ENCODE results near the gene KCNQ1.

The KCNQ1 gene

DNA sequence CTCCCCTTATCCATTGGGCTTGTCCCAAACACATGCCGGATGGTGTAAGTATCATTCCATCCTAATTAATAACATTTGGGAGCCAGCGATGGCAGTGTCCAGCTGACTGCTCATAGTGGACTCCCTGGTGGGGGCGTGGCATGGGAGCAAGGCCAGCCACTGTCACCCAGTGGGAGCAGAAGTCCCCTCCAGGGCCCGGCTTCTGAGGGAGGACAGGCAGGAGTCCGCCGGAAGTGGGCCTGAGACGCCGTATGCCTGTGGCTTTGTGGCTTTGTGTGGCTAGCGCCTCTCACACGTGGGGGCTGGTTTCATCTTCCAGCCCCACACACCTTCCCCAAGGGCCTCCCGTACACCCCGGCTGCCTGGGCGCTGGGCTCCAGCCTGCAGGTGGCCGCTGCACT is 124.5 kb downstream of the KCNQ1 start:
- DNase-seq (ENCODE audit: low read depth, low spot score), result no peak

DNA sequence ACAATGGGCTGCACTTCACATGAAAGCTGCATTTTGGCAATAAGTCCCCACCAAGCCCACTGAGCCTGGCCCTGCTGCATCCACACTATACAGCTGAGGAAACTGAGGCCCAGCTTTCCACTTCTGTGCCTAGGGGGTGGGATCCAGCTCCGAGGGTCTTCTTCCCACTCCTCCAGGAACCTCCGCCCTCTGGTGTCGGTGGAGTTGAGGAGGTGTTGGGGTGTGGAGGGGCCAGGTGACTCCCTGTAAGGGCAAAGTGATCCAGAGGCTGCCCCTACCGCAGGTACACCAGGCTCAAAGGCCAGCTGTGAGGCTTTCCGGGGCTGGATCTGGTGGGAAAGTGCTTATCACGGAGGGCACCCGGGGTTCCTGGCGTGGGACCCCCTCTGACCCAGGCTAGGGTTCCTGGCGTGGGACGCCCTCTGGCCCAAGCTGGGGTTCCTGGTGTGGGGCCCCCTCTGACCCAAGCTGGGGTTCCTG is 125.0 kb downstream of the KCNQ1 start:
- DNase-seq (ENCODE audit: low read depth, low spot score), result no peak

GRCh38 chr11:2570211-2570811 is 125.5 kb downstream of the KCNQ1 start:
- DNase-seq (ENCODE audit: low read depth, low spot score), result no peak

- no peak for DNase-seq (ENCODE audit: low read depth, low spot score)
These were observed 126.2 kb downstream of the KCNQ1 start for GRCh38 chr11:2570841-2571597.

GRCh38 chr11:2571598-2572281 is 126.9 kb downstream of the KCNQ1 start:
- no peak for DNase-seq (ENCODE audit: low read depth, low spot score)

- DNase-seq (ENCODE audit: low read depth, low spot score), result no peak
These were observed 127.9 kb downstream of the KCNQ1 start for GRCh38 chr11:2572491-2573239.

DNA sequence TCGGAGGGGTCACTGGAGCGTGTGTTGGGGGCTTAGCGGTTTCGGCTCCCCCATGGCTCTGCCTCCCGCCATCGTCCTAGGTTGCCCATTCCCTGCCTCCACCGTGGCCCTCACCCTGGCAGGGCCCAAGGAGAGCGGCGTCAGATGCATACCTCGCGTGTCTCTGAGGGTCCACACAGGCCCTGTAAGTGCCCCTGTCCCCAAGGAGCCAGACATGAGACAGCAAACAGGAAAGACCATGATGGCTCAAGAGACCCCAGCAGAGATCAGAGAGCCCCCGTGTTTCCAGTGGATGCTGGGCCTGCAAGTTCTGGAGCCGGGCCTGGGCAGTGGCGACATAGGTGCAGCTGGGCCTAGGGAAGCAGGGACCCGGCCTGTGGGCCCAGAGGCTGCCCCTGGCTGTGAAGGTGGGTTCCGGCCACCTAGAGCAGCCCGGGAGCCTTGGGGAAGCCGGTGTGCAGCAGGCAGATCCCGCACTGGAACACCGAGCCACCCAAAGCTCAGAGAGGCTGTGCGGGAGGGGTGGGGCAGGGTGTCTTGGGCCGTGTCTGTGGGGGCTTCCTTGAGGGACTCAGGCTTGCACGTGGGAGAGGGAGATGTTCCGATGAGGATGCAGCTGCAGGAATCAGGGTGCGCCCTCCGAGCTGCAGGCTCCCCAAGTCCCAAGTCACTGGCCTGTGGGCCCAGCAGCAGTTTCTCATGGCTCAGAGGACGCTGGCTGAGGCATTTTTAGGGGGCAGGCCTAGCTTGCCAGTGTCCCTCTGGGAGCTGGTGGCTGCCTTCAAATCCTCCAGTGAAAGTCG is 128.6 kb downstream of the KCNQ1 start:
- DNase-seq (ENCODE audit: low read depth, low spot score), result no peak

GRCh38 chr11:2574043-2574552 is 129.3 kb downstream of the KCNQ1 start:
- no peak for DNase-seq (ENCODE audit: low read depth, low spot score)

GRCh38 chr11:2574553-2575535 is 130.0 kb downstream of the KCNQ1 start:
- no peak for DNase-seq (ENCODE audit: low read depth, low spot score)

DNA sequence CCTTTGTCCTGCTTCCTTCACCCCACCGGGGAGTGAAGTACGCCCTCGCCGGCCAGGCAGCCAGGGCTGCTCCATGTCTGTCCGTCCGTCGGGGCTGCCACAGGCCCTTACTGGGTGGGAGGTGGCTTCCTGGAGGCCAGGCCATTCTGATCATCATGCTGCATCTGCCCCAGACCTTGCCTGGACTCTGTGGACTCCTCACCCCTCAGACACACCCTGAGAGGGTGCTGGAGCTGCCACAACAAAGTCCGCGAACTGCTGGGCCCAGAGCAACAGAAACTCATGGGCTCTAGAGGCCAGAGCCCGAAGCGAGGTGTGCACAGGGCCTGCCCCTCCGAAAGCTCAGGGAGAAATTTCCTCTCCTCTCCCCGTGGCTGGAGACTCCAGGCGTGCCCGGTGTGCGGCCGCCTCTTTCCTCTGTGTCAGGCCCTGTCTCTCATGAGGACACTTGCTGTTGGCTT is 130.8 kb downstream of the KCNQ1 start:
- no peak for DNase-seq (ENCODE audit: low read depth, low spot score)

GRCh38 chr11:2576111-2576510 is 131.3 kb downstream of the KCNQ1 start:
- no peak for DNase-seq (ENCODE audit: low read depth, low spot score)

DNA sequence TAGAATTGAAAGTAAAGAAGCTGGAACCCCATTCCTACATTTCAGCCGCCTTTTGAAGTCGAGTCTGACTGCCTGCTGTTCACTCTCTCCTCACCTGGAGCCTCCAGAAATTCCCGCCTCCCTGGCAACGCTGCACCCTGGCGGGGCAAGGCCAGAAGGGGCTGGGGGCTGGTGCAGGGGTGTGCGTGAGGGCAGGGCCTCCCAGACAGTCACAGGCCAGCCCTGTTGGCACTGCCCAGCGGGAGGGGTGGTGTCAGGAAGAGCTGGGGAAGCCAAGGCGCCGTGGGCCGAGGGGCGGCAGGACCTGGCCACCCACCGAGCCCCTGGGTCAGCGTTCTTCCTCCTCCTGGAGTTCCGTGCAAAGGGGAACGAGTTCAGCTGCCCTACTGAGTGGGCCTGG is 131.7 kb downstream of the KCNQ1 start:
- DNase-seq (ENCODE audit: low read depth, low spot score), result no peak

GRCh38 chr11:2577031-2577990 is 132.5 kb downstream of the KCNQ1 start:
- DNase-seq (ENCODE audit: low read depth, low spot score), result no peak

- no peak for DNase-seq (ENCODE audit: low read depth, low spot score)
These were observed 133.5 kb downstream of the KCNQ1 start for GRCh38 chr11:2577991-2578928.

DNA sequence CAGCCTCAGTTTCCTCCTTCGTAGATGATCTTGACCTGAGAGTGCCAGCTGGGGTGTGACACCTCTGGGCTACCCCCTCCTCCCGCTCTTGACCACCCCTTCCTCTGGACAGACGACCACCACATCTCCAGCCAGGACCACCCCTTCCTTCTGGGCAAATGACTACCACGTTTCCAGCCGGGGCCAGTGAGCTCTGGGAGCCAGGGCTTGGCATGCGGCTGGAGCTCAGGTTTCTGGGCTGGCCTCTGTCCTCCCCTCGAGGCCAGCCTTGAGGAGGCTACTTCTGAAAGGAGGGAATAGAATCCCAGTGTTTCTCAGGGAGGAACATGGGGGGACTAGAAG is 134.1 kb downstream of the KCNQ1 start:
- DNase-seq (ENCODE audit: low read depth, low spot score), result no peak

GRCh38 chr11:2579315-2580060 is 134.7 kb downstream of the KCNQ1 start:
- peak; percentile 58 for DNase-seq (ENCODE audit: low read depth, low spot score)

DNA sequence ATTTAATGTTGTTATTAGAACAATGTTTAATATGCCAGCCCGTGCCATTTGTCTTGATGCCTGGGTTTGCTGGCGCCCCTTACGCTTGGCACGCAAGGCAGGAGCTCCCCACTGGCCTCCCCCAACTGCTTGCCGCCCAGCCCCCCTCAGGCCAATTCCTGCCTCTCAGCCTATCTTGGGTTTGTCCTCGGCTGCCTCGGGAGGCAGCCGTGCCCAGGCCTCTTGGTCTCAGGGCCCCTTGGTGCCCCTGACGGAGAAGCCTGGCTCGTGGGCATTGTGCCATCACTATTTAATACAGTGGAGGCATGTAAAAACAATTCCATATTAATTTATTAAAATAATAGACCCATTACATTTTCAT is 135.2 kb downstream of the KCNQ1 start:
- no peak for DNase-seq (ENCODE audit: low read depth, low spot score)
